ENCODE data around the gene MIEF1. TPM values are rescaled to one million over a fixed set of nuclear protein-coding genes. Genes with fewer than 3 reads are reported as not detected.

The MIEF1 gene
- polyA plus RNA-seq, 1 of the 3 experiments (the other 2 are of a cell fraction) = 7.5 TPM

DNA sequence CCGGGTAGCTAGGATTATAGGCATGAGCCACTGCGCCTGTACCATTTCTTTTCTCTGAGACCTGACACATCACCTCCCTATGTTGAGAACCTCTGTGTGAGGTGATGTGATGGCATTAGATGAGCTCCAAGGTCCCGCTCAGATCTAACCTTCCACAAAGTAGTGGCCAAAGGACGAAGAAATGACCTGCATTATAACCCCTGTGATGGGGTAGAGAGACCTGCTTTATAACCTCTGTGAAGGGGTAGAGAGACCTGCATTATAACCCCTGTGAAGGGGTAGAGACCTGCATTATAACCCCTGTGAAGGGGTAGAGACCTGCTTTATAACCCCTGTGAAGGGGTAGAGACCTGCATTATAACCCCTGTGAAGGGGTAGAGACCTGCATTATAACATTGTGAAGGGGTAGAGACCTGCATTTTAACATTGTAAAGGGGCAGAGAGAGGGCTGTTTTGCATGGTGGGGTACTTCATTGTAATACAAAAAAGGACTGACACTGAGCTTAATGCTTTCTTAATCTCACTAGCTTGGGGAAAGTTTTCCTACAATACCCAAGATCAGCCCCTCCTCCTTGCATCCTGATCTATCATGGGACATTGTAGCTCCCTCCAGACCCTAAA, 8.5 kb downstream of the MIEF1 start:
- CTCF ChIA-PET = interaction anchor here (1.0 to 1.5 kb wide), 2 partner anchors 8 to 17 kb away, joined by 3 read pairs; no protein-coding TSS in a partner anchor
- TF ChIP-seq JUND (IDR thresholded peaks at IDR 0.05) (no peak), NFIC (IDR thresholded peaks at IDR 0.05; ENCODE audit: borderline replicate concordance) (no peak), MXI1 (IDR thresholded peaks at IDR 0.05; ENCODE audit: low read depth, low read length) (no peak), REST (IDR thresholded peaks at IDR 0.05; ENCODE audit: low read depth, low read length) (no peak), MEF2A (IDR thresholded peaks at IDR 0.05; ENCODE audit: borderline replicate concordance, low read depth) (no peak), YY1 (IDR thresholded peaks at IDR 0.05; ENCODE audit: low read depth) (no peak), ZBTB33 (IDR thresholded peaks at IDR 0.05; ENCODE audit: borderline replicate concordance, low read depth) (no peak), EZH2phosphoT487 (IDR thresholded peaks at IDR 0.05; ENCODE audit: borderline replicate concordance, low read depth) (no peak), FOSL2 (IDR thresholded peaks at IDR 0.05; ENCODE audit: borderline replicate concordance, low read depth) (no peak), RCOR1 (IDR thresholded peaks at IDR 0.05; ENCODE audit: low read length) (no peak), USF1 (IDR thresholded peaks at IDR 0.05; ENCODE audit: borderline replicate concordance, low read depth) (no peak), RFX5 (IDR thresholded peaks at IDR 0.05; ENCODE audit: low read length) (no peak), FOXJ3 (CRISPR knock-in tag; IDR thresholded peaks at IDR 0.05) (no peak), CHD2 (IDR thresholded peaks at IDR 0.05; ENCODE audit: low read length, partially characterized antibody) (no peak), RXRA (IDR thresholded peaks at IDR 0.05; ENCODE audit: borderline replicate concordance, low read depth) (no peak), SMC3 (IDR thresholded peaks at IDR 0.05; ENCODE audit: low read depth, low read length) (no peak)
- TF ChIP-seq, protein P1, sequence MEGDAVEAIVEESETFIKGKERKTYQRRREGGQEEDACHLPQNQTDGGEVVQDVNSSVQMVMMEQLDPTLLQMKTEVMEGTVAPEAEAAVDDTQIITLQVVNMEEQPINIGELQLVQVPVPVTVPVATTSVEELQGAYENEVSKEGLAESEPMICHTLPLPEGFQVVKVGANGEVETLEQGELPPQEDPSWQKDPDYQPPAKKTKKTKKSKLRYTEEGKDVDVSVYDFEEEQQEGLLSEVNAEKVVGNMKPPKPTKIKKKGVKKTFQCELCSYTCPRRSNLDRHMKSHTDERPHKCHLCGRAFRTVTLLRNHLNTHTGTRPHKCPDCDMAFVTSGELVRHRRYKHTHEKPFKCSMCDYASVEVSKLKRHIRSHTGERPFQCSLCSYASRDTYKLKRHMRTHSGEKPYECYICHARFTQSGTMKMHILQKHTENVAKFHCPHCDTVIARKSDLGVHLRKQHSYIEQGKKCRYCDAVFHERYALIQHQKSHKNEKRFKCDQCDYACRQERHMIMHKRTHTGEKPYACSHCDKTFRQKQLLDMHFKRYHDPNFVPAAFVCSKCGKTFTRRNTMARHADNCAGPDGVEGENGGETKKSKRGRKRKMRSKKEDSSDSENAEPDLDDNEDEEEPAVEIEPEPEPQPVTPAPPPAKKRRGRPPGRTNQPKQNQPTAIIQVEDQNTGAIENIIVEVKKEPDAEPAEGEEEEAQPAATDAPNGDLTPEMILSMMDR (IDR thresholded peaks at IDR 0.05) = no peak
- H4K20me1 ChIP-seq (ENCODE audit: insufficient read depth) = no peaks in the 10 kb centered on the region
- H3K9ac ChIP-seq = no peak overlapping the region
- H3K27ac ChIP-seq (ENCODE audit: low read depth in 2 of 2, low read length in 1 of 2) = no peak overlapping the region
- H3K36me3 ChIP-seq (replicated peaks in 1 of 2; ENCODE audit: control insufficient read depth in 1 of 2, insufficient read depth in 2 of 2, low read length in 1 of 2) = peaks cover 0 to 53% of the 10 kb centered on the region in 2 experiments
- H3K4me3 ChIP-seq (ENCODE audit: low read depth in 2 of 2, low read length in 1 of 2) = no peak overlapping the region
- DNase-seq = no peak
- H3F3A ChIP-seq (replicated peaks; ENCODE audit: insufficient read depth) = no peaks in the 10 kb centered on the region
- H3K4me1 ChIP-seq (ENCODE audit: control insufficient read depth in 1 of 2, insufficient read depth in 2 of 2, low read depth in 1 of 2, low read length in 1 of 2) = no peaks in the 10 kb centered on the region
- H3K4me2 ChIP-seq = no peak overlapping the region
- no peaks in the 10 kb centered on the region for H3K9me3 ChIP-seq
- no peaks in the 10 kb centered on the region for H3K27me3 ChIP-seq (ENCODE audit: insufficient read depth)
- POLR2A ChIA-PET = interaction anchor here (1.5 kb wide), 1 partner anchor 9 kb away, joined by 3 read pairs; the partner anchor contains the start of gene ATF4
- WGBS (ENCODE audit: low lambda C conversion rate) = 94% methylated on average over 4 of the region's 4 CpGs
- peaks cover 11% of the 10 kb centered on the region; the same call in 1 of the 2 replicates for H3K79me2 ChIP-seq (ENCODE audit: insufficient read depth)
- H2AFZ ChIP-seq (ENCODE audit: low read depth) = no peak overlapping the region
- H3K9me2 ChIP-seq = no peaks in the 10 kb centered on the region
